Calu3 (cell line): Measurements from ENCODE around the gene PRR18. TPM values are rescaled to one million over a fixed set of nuclear protein-coding genes. Genes with fewer than 3 reads are reported as not detected.

ENCODE experiments used
- Bru-seq: library from RNA; stranded (reverse); fragments of 400-500 nt; gene quantifications from one replicate; lab custom pipeline; 2021; lab: Mats Ljungman, UMichigan
- BruChase-seq, 2 experiments: library from RNA; stranded (reverse); fragments of 400-500 nt; gene quantifications; one replicate each; lab custom pipeline; 2021; lab: Mats Ljungman, UMichigan
- BruUV-seq: library from RNA; stranded (reverse); fragments of 400-500 nt; replicated peaks from 2 replicates; lab custom pipeline; 2021; lab: Mats Ljungman, UMichigan
- CTCF ChIA-PET: fragments of 300-600 bp; sonication (Branson Sonifier 250); formaldehyde crosslinking; loops from one replicate; lab custom pipeline; 2022; ENCODE audit warnings: antibody characterized with exemption; lab: Charles Lee
- DNase-seq: peaks from one replicate; pipeline ENCODE4 v3.0.0; 2022
- H3K27ac Mint-ChIP-seq: one replicate; pipeline ENCODE4 v1.8.0; 2022; ENCODE audit warnings: mixed read lengths; ENCODE audit not compliant: unreplicated experiment
- H3K27me3 Mint-ChIP-seq: one replicate; pipeline ENCODE4 v1.8.0; 2022; ENCODE audit warnings: mixed read lengths; ENCODE audit not compliant: unreplicated experiment
- H3K36me3 Mint-ChIP-seq: one replicate; pipeline ENCODE4 v1.8.0; 2022; ENCODE audit warnings: mild to moderate bottlenecking, moderate library complexity, mixed read lengths; ENCODE audit not compliant: insufficient read depth, unreplicated experiment
- H3K4me1 Mint-ChIP-seq: one replicate; pipeline ENCODE4 v1.8.0; 2022; ENCODE audit warnings: mild to moderate bottlenecking, low read depth, mixed read lengths; ENCODE audit not compliant: unreplicated experiment
- H3K4me3 Mint-ChIP-seq: one replicate; pipeline ENCODE4 v1.8.0; 2022; ENCODE audit warnings: mild to moderate bottlenecking, low read depth, moderate library complexity, mixed read lengths; ENCODE audit not compliant: unreplicated experiment
- H3K9me3 Mint-ChIP-seq: one replicate; pipeline ENCODE4 v1.8.0; 2022; ENCODE audit warnings: low read depth, mixed read lengths; ENCODE audit not compliant: unreplicated experiment
- CTCF ChIP-seq: fragments of 200-600 bp; IDR thresholded peaks from one replicate; pipeline ENCODE4 v1.8.0; 2022; ENCODE audit warnings: antibody characterized with exemption; ENCODE audit not compliant: unreplicated experiment
- intact Hi-C: fragments of 100-400 bp; cut with micrococcal nuclease; formaldehyde crosslinking; loops from one replicate; pipeline ENCODE4 v1.10.0; 2022; ENCODE audit not compliant: unreplicated experiment
- long read RNA-seq: library from polyadenylated mRNA; stranded (forward); transcript quantifications from one replicate; pipeline ENCODE4 v2.0.0, GENCODE V29; 2022
- total RNA-seq: library from RNA; stranded (reverse); gene quantifications from 2 replicates; pipeline ENCODE4 v1.2.3, GENCODE V29; 2022

Gene PRR18
- total RNA-seq (0.19 TPM in 1 of 2 replicates, not detected in the other), Bru-seq, nascent RNA (not detected), BruChase-seq, experiment 1, labeled RNA remaining after a 6-hour chase (percentile 18 among the genes with signal in this experiment), BruChase-seq, experiment 2, labeled RNA remaining after a 2-hour chase (not detected)
- long read RNA-seq, result 0 reads

- no peak for TF ChIP-seq CTCF
- no TSS peak for BruUV-seq
- intact Hi-C loops, result no loop called here
- Mint-ChIP-seq H3K4me1 (no peaks in the 10 kb centered on the region), H3K4me3 (peak within 1 kb of the TSS; percentile 61), H3K27ac (no peak within 1 kb of the TSS), H3K27me3 (peaks cover 48% of the 10 kb centered on the region), H3K9me3 (no peaks in the 10 kb centered on the region), H3K36me3 (no peaks in the 10 kb centered on the region)
- peak; percentile 33 for DNase-seq
- CTCF ChIA-PET, result no interaction called here
These were observed at the start of gene PRR18 for GRCh38 chr6:166308033-166308768. Gene PRR18, minus strand, starts transcription at chr6:166308392. Its CDS starts 250 bp downstream, at chr6:166308142.

GRCh38 chr6:166355552-166355951 lies 47.4 kb upstream of the PRR18 start:
- no peaks in the 10 kb centered on the region for H3K9me3 Mint-ChIP-seq
- no peak overlapping the region for H3K27ac Mint-ChIP-seq
- CTCF ChIA-PET, result no interaction called here
- no peaks in the 10 kb centered on the region for H3K36me3 Mint-ChIP-seq
- no TSS peak for BruUV-seq
- no peak for TF ChIP-seq CTCF
- H3K27me3 Mint-ChIP-seq, result no peaks in the 10 kb centered on the region
- H3K4me1 Mint-ChIP-seq, result peaks cover 14% of the 10 kb centered on the region
- intact Hi-C loops, result no loop called here
- DNase-seq, result no peak
- H3K4me3 Mint-ChIP-seq, result no peak overlapping the region

- Mint-ChIP-seq H3K9me3 (no peaks in the 10 kb centered on the region), H3K4me3 (no peak overlapping the region), H3K4me1 (peaks cover 13% of the 10 kb centered on the region), H3K27ac (no peak overlapping the region), H3K36me3 (no peaks in the 10 kb centered on the region), H3K27me3 (no peaks in the 10 kb centered on the region)
- intact Hi-C loops, result no loop called here
- CTCF ChIA-PET, result no interaction called here
- TF ChIP-seq CTCF, result no peak
- no TSS peak for BruUV-seq
- DNase-seq, result no peak
These were observed 46.8 kb upstream of the PRR18 start for GRCh38 chr6:166354965-166355364.

GRCh38 chr6:166354143-166354542 lies 46.0 kb upstream of the PRR18 start:
- H3K9me3 Mint-ChIP-seq, result no peaks in the 10 kb centered on the region
- TF ChIP-seq CTCF, result no peak
- CTCF ChIA-PET, result no interaction called here
- no TSS peak for BruUV-seq
- intact Hi-C loops, result no loop called here
- H3K27ac Mint-ChIP-seq, result no peak overlapping the region
- DNase-seq, result no peak
- no peak overlapping the region for H3K4me3 Mint-ChIP-seq
- H3K36me3 Mint-ChIP-seq, result no peaks in the 10 kb centered on the region
- peaks cover 13% of the 10 kb centered on the region for H3K4me1 Mint-ChIP-seq
- H3K27me3 Mint-ChIP-seq, result no peaks in the 10 kb centered on the region
